ENCODE data around the gene DNASE2B.

DNA sequence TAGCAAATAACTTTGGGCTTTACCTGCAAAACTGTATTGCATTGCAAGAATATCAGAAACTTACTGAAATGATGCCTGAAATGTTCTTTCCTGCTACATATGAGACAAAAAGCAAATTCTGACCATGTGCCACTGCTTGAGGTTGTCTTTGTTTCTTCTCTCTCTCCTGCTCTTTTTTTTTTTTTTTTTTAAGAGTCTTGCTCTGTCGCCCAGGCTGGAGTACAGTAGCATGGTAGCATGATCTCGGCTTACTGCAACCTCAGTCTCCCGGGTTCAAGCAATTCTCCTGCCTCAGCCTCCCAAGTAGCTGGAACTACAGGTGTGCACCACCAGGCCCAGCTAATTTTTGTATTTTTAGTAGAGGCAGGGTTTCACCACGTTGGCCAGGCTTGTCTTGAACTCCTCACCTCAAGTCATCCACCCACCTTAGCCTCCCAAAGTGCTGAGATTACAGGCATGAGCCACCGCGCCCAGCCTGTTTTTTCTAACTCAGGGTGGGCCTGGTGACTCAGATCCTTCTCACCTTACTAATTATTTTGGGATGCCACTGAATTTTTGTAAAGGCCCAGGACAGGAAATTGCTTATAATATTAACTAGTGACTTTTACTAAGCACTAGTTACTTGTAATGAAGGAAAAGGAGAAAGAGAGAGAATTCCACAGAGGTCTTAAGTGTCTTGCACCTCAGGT, 35.9 kb downstream of the DNASE2B start:
- TF ChIP-seq, protein P1, sequence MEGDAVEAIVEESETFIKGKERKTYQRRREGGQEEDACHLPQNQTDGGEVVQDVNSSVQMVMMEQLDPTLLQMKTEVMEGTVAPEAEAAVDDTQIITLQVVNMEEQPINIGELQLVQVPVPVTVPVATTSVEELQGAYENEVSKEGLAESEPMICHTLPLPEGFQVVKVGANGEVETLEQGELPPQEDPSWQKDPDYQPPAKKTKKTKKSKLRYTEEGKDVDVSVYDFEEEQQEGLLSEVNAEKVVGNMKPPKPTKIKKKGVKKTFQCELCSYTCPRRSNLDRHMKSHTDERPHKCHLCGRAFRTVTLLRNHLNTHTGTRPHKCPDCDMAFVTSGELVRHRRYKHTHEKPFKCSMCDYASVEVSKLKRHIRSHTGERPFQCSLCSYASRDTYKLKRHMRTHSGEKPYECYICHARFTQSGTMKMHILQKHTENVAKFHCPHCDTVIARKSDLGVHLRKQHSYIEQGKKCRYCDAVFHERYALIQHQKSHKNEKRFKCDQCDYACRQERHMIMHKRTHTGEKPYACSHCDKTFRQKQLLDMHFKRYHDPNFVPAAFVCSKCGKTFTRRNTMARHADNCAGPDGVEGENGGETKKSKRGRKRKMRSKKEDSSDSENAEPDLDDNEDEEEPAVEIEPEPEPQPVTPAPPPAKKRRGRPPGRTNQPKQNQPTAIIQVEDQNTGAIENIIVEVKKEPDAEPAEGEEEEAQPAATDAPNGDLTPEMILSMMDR (IDR thresholded peaks at IDR 0.05; ENCODE audit: extremely low read depth in 1 of 2, insufficient read depth in 1 of 2, low read depth in 1 of 2, low read length in 2 of 2) = no peak
- TF ChIP-seq POLR2AphosphoS5 (IDR thresholded peaks at IDR 0.05; ENCODE audit: insufficient read depth, low read depth, low read length) (no peak), POLR2A (IDR thresholded peaks at IDR 0.05; ENCODE audit: low read depth, low read length) (no peak), EZH2 (IDR thresholded peaks at IDR 0.05; ENCODE audit: borderline replicate concordance, low read depth, low read length, severe bottlenecking) (no peak), JUN (IDR thresholded peaks at IDR 0.05; ENCODE audit: borderline replicate concordance, insufficient read depth, insufficient read length, low read depth) (no peak), MYC (IDR thresholded peaks at IDR 0.05; ENCODE audit: low read depth, low read length) (no peak)
- TF ChIP-seq, protein P2, sequence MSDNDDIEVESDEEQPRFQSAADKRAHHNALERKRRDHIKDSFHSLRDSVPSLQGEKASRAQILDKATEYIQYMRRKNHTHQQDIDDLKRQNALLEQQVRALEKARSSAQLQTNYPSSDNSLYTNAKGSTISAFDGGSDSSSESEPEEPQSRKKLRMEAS (IDR thresholded peaks at IDR 0.05; ENCODE audit: insufficient read depth, insufficient read length) = no peak
